HG03045 (cell line): ENCODE data around the gene HMGB3.

ENCODE experiments used
- ATAC-seq: cut with Tn5 transposase; IDR thresholded peaks from one replicate; pipeline ENCODE4 v1.9.1; 2021; ENCODE audit warnings: mild to moderate bottlenecking, moderate library complexity; ENCODE audit not compliant: unreplicated experiment

HMGB3 gene

DNA sequence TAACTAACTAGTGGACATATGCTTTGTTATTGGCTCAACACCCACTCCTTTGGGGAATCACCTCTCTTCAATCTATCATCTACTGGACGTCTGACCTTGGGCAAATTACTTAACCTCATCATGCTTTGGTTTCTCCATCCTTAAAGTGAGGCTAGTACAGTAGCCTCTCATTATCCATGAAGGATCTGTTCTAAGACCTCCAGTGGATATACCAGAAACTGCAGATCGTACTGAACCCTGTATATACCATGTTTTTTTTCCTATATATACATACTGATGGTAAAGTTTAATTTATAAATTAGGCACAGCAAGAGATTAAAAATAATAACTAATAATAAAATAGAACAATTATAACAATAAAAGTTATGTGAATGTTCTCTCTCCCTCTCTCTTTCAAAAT is 56.2 kb downstream of the HMGB3 start:
- no peak for ATAC-seq
